NCI-H226 (cell line): ENCODE results near the gene AZI2.
A peak's percentile ranks its signal among the peaks of the same experiment; 100 is the strongest.

Experiments
- DNase-seq: peaks from one replicate; pipeline ENCODE4 v3.0.0-alpha.2; 2015

The AZI2 gene

GRCh38 chr3:28348629-28349468, at the start of gene AZI2, which contains the start of gene ZCWPW2:
TSS of gene AZI2 (minus strand) at chr3:28348824. CDS start at chr3:28340617, 8,207 bp downstream.
TSS of gene ZCWPW2 (plus strand) at chr3:28348721. CDS start at chr3:28413069, 64,348 bp downstream.
- DNase-seq: peak; percentile 94

GRCh38 chr3:28388978-28389377, 40.4 kb upstream of the AZI2 start:
- no peak for DNase-seq

GRCh38 chr3:28386049-28386448, 37.4 kb upstream of the AZI2 start:
- no peak for DNase-seq

- peak; percentile 88 for DNase-seq
Measured at GRCh38 chr3:28376424-28376823, 27.8 kb upstream of the AZI2 start.

GRCh38 chr3:28349469-28350000, 911 bp upstream of the AZI2 start:
- no peak for DNase-seq

- DNase-seq: no peak
Measured at GRCh38 chr3:28348265-28348628, 377 bp downstream of the AZI2 start.

- no peak for DNase-seq
Measured at GRCh38 chr3:28347374-28348264, 1.0 kb downstream of the AZI2 start.

GRCh38 chr3:28345690-28346089, 2.9 kb downstream of the AZI2 start:
- no peak for DNase-seq

- DNase-seq: no peak
Measured at GRCh38 chr3:28343144-28343543, 5.5 kb downstream of the AZI2 start.

GRCh38 chr3:28337230-28337629, 11.4 kb downstream of the AZI2 start:
- DNase-seq: no peak

- no peak for DNase-seq
Measured at GRCh38 chr3:28335246-28335645, 13.4 kb downstream of the AZI2 start.

GRCh38 chr3:28334552-28334951, 14.1 kb downstream of the AZI2 start:
- DNase-seq: no peak

- no peak for DNase-seq
Measured at GRCh38 chr3:28328188-28329151, 20.2 kb downstream of the AZI2 start.

GRCh38 chr3:28326458-28326926, 22.1 kb downstream of the AZI2 start:
- no peak for DNase-seq

GRCh38 chr3:28322464-28322863, 26.2 kb downstream of the AZI2 start:
- peak; percentile 14 for DNase-seq

GRCh38 chr3:28320981-28321380, 27.6 kb downstream of the AZI2 start:
- no peak for DNase-seq

GRCh38 chr3:28317438-28318022, 31.1 kb downstream of the AZI2 start:
- DNase-seq: peak; percentile 23

- no peak for DNase-seq
Measured at GRCh38 chr3:28316226-28316625, 32.4 kb downstream of the AZI2 start.

GRCh38 chr3:28315711-28316110, 32.9 kb downstream of the AZI2 start:
- DNase-seq: no peak

- no peak for DNase-seq
Measured at GRCh38 chr3:28308196-28308595, 40.4 kb downstream of the AZI2 start.

- DNase-seq: no peak
Measured at GRCh38 chr3:28301688-28302087, 46.9 kb downstream of the AZI2 start.
